GM19193 (cell line): ENCODE measurements around the gene SRR.

Experiments
- POLR2A ChIP-seq: IDR thresholded peaks from 4 replicates; pipeline ENCODE4 v1.6.1; 2011; ENCODE audit not compliant: insufficient read depth, insufficient read length; ENCODE audit errors: extremely low read depth

Gene SRR

DNA sequence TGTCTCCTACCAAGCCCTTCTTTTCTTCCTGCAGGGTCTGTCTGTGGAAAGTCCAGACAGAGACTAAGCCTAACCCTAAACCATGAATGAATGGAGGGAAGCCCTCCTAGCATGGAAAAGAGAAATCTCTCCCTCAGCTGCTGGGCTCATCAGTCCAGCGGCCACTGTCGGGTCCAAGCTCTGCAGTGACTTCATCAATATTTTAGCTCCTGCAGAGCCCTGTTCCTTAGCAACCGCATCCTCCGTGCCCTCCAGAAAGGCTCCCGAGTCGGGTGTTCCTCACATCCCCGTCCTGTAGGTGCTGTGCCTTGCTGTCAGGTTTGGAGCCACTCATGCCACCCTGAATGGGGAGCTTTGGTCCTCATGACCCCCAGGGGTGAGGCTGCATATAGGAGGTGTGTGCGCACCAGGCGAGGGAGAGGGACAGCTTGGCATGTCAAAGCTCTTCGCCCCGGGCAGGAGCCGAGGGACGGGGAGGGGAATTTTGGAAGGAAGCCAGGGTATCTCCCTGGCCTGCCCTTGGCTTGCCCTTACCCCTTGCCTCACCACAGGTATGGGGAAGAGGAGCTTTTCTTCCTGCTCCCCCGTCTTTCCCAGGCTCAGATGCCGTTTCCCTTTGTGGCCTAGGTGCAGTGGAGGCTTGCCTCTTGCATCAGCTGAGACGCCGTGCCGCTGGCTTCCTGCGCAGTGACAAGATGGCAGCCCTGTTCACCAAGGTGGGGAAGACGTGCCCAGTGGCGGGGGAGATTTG is 57.4 kb downstream of the SRR start:
- TF ChIP-seq POLR2A = no peak

DNA sequence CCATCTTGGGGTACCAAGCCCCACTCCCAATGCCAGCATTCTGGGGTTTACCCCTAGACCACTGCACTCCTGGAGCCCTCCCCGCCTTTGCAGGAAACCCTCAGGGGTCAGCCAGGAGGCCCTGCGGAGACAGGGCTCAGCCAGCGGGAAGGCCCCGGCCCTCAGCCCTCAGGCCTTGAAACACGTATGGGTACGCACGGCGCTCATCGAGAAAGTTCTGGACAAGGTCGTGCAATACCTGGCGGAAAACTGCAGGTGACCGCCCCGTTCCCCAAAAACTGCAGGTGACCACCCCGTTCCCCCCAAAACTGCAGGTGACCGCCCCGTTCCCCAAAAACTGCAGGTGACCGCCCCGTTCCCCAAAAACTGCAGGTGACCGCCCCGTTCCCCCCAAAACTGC is 58.3 kb downstream of the SRR start:
- no peak for TF ChIP-seq POLR2A

DNA sequence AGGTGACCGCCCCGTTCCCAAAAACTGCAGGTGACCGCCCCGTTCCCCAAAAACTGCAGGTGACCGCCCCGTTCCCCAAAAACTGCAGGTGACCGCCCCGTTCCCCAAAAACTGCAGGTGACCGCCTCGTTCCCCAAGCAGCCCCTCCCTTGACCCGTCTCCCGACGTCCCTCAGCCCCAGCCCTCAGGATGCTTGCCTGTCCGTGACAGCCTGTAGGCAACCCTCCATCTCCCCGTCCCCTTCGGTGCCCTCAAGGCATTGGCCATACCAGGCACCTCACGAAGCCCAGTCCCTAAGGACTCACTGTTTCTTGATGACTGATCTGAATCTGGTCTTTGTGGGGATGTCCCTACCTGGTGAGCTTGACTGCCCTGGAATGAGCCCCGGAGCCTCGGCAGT is 58.7 kb downstream of the SRR start:
- TF ChIP-seq POLR2A = no peak

GRCh38 chr17:2362881-2363280 is 59.1 kb downstream of the SRR start:
- TF ChIP-seq POLR2A = no peak

DNA sequence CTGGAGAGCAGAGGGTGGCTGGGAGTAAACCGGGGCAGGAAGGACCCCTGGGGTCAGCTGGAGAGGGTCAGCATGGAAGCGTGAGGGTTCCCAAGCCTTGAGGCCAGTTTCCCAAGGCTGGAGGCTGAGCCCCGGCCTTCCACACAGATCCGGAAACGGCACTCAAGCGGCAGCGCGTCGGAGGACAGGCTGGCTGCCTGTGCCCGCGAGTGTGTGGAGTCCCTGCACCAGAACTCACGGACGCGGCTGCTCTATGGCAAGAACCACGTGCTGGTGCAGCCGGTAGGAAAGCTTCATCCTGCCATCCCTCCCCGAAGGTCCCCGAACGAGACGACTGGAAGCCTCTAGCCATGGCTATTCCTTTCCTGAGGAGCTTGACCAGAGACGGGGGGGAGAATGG is 59.6 kb downstream of the SRR start:
- no peak for TF ChIP-seq POLR2A

DNA sequence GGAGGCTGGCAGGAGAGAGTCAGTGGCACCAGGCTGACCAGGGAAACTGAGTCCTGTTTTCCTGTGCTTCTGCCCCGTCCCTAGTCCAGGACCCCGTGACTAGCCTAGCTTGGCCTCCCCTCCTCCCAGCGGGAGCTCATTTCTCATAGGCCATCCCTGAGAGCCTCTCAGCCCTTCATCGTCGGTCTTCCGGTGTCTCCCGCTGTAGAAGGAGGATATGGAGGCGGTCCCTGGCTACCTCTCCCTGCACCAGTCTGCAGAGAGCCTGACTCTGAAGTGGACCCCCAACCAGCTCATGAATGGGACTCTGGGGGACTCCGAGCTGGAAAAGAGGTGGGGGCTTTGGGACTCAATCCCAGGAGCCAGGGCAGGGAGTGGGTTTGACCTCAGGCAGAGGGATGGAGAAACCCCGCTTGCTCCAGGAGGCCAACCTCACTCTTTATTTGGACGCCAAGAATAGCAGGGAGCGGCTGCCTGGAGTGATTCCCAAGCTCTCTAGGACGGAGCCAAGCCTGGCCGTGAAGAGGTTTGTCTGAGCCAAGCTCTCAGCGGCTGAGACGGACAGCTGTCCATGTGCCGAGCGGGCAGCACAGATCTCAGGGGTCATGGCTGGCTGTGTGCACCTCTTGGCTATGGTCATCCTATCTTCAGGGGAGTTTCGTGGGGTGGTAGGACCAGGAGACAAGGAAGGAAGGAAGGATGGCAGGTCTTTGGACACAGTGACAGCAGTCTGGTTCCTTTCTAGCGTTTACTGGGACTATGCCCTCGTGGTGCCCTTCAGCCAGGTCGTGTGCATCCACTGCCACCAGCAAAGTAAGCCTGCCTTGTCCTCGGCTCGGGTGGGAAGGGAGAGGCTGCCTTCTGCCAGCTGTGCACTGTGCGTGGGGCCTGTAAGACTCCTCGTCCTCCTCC is 60.4 kb downstream of the SRR start:
- TF ChIP-seq POLR2A = no peak

- no peak for TF ChIP-seq POLR2A
These were observed 61.0 kb downstream of the SRR start for GRCh38 chr17:2364763-2365116.

DNA sequence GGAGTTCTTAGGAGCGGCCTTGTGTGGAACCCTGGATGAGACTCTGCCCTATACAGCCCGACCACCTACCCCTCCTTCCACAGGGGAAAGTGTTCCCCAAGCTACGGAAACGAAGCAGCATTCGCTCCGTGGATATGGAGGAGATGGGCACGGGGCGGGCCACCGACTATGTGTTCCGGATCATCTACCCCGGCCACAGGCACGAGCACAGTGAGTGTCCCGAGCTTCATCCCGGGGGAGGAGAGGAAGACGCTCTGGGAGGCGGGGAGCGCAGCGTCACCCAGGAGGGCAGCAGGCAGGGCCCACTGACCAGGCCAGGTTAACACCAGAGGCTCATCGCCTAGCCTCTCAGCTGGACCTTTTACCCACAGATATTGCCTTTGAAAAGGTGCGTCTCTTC is 61.4 kb downstream of the SRR start:
- no peak for TF ChIP-seq POLR2A

- no peak for TF ChIP-seq POLR2A
These were observed 63.2 kb downstream of the SRR start for GRCh38 chr17:2366747-2367494.

DNA sequence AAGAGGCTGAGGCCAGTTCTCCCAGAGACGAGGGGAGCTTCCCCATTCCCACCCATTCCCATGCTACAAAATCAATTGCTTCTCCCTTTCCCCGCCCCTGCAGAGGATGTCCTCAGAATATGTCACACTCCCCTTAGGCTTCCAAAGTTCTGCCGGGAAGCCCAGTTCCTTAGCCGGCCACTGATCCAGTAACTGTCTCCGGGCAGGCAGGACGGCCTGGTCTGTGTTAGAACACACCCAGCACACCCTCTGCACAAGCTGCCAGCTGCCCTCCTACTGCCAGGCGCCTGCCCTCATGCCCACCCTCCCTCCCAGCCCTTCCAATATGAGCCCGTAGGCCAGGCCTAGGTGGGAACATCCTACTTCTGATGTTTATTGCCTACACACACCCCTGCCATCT is 64.6 kb downstream of the SRR start:
- no peak for TF ChIP-seq POLR2A

DNA sequence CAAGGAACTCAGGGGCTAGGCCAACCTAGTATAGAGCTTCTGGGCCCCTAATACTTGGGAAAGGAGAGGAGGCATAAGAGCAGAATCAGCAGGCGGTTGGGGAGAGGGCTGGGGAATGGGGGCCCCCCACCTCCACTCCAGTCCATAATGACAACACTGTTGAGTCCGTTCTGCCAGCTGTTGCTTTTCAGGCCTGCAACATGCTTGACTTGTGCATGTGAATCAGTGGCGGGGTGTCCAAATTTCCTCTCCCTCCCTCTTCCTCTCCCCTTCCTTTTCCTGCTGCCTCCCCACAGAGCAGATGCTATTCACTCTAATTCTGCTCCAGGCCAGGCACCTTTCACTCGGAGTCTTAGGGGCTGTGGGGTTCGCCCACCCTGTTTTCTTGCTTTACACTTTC is 65.3 kb downstream of the SRR start:
- no peak for TF ChIP-seq POLR2A

- TF ChIP-seq POLR2A = no peak
These were observed 65.9 kb downstream of the SRR start for GRCh38 chr17:2369551-2370210.

- TF ChIP-seq POLR2A = no peak
These were observed 66.5 kb downstream of the SRR start for GRCh38 chr17:2370211-2370589.

DNA sequence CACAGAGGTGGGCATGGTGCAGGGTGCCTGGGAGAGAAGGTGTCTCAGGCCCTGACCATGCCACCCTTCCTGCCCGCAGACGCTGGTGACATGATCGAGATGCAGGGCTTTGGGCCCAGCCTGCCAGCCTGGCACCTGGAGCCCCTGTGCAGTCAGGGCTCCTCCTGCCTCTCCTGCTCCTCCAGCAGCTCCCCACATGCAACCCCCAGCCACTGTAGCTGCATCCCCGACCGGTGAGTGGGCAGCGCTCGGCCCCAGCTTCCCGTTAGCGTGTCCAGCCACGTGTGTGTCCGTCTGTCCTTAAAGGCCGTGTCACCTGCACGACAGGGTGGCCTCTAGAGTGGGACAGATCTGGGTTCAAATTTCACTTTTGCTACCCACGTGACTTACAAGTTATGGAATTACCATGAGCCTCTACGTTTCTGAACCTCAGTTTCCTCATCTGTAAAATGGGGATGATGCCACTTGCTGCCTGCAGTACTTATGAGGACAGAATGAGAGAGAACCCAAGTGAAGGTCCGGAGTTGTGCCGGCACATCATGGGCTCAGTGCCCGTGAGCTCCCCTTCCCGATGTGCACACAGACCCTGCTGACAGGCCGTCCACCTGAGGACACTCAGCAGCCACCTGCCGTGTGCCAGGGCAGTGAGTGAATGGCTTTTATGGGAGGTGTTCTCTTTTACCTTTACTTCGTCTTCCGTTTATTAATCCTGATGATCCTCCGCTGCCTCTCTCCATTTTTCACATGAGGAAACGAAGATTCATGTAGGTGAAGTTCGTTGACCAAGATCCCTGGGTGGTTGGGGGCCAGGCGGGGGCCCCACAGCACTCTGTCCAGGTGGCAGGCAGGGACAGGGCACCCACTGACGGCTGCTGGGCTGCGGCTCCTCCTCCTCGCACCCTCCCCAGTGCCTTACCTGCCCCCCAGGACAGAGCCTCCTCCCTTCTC is 67.7 kb downstream of the SRR start:
- TF ChIP-seq POLR2A = no peak
